Forelimb muscle (tissue), 1 donor: ENCODE results near the gene ZNF212. TPM values are rescaled to one million over a fixed set of nuclear protein-coding genes. Genes with fewer than 3 reads are reported as not detected.

Experiments
- DNase-seq: peaks from one replicate; pipeline ENCODE4 v3.0.0-alpha.2; 2013; ENCODE audit warnings: low read depth
- polyA plus RNA-seq: library from polyadenylated mRNA; unstranded; fragments of 120-200 nt; gene quantifications from one replicate; pipeline ENCODE4 v1.2.1, GENCODE V29; 2013; ENCODE audit not compliant: insufficient read length

The ZNF212 gene
- 10.1 TPM for polyA plus RNA-seq

GRCh38 chr7:149239345-149240143, at the start of gene ZNF212:
TSS of gene ZNF212 (plus strand) at chr7:149239651. CDS start at chr7:149239779, 128 bp downstream.
- peak; percentile 66 for DNase-seq

GRCh38 chr7:149191851-149192250, 47.6 kb upstream of the ZNF212 start:
- DNase-seq: no peak

- no peak for DNase-seq
Measured at GRCh38 chr7:149194799-149195179, 44.7 kb upstream of the ZNF212 start.

GRCh38 chr7:149195180-149196150, 44.0 kb upstream of the ZNF212 start, which contains the start of gene ZNF282:
TSS of gene ZNF282 (plus strand) at chr7:149195546. CDS start at chr7:149195590, 44 bp downstream.
- peak; percentile 44 for DNase-seq

GRCh38 chr7:149196151-149196704, 43.2 kb upstream of the ZNF212 start:
- no peak for DNase-seq

- DNase-seq: no peak
Measured at GRCh38 chr7:149196705-149197171, 42.7 kb upstream of the ZNF212 start.

GRCh38 chr7:149197675-149198074, 41.8 kb upstream of the ZNF212 start:
- DNase-seq: no peak

GRCh38 chr7:149198161-149198816, 41.2 kb upstream of the ZNF212 start:
- DNase-seq: no peak

- DNase-seq: no peak
Measured at GRCh38 chr7:149199234-149199995, 40.0 kb upstream of the ZNF212 start.

- no peak for DNase-seq
Measured at GRCh38 chr7:149202831-149203231, 36.6 kb upstream of the ZNF212 start.

- no peak for DNase-seq
Measured at GRCh38 chr7:149205690-149206381, 33.6 kb upstream of the ZNF212 start.

- DNase-seq: no peak
Measured at GRCh38 chr7:149207324-149208035, 32.0 kb upstream of the ZNF212 start.

GRCh38 chr7:149209518-149210269, 29.8 kb upstream of the ZNF212 start:
- DNase-seq: no peak

GRCh38 chr7:149210551-149210950, 28.9 kb upstream of the ZNF212 start:
- DNase-seq: no peak

GRCh38 chr7:149214020-149214720, 25.3 kb upstream of the ZNF212 start:
- DNase-seq: no peak

- no peak for DNase-seq
Measured at GRCh38 chr7:149216402-149216801, 23.0 kb upstream of the ZNF212 start.

GRCh38 chr7:149217570-149217969, 21.9 kb upstream of the ZNF212 start:
- no peak for DNase-seq
